Choroid plexus epithelial cell (primary cell): ENCODE results near the gene ACAN.
A peak's percentile ranks its signal among the peaks of the same experiment; 100 is the strongest.

ENCODE experiments used
- DNase-seq: peaks from one replicate; pipeline ENCODE4 v3.0.0-alpha.2; 2010; ENCODE audit warnings: low read depth
- H3K4me3 ChIP-seq: 2 replicates; pipeline ENCODE4 v1.5.1; 2011; ENCODE audit warnings: low read depth, mild to moderate bottlenecking, control low read depth, low read length, moderate library complexity
- TF ChIP-seq, protein P1 (sequence below): conservative IDR thresholded peaks from 2 replicates; pipeline ENCODE4 v1.5.1; 2011; ENCODE audit warnings: low read depth, mild to moderate bottlenecking, control low read depth, inconsistent platforms, low read length, moderate library complexity

The ACAN gene

DNA sequence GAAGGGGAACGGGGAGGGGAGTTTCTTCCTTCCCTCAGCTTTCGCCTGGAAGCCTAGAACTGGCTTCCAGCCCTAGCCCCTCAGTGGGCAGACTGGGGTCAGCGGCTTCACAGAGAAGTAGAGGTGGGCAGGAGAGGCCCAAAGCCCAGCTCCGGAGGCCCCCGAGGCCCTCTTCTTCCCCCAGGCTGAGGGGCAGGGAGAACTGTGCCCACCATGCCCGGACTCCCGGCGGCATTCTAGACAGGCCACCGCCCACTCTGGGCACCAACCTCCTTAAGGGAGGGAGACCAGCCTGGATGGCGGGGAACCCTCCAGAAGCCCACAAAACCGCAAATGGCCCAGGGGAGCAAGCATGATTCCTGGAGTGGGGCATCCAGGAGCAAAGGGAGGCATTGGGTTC lies 74.2 kb downstream of the ACAN start:
- no peak for DNase-seq
- TF ChIP-seq, protein P1, sequence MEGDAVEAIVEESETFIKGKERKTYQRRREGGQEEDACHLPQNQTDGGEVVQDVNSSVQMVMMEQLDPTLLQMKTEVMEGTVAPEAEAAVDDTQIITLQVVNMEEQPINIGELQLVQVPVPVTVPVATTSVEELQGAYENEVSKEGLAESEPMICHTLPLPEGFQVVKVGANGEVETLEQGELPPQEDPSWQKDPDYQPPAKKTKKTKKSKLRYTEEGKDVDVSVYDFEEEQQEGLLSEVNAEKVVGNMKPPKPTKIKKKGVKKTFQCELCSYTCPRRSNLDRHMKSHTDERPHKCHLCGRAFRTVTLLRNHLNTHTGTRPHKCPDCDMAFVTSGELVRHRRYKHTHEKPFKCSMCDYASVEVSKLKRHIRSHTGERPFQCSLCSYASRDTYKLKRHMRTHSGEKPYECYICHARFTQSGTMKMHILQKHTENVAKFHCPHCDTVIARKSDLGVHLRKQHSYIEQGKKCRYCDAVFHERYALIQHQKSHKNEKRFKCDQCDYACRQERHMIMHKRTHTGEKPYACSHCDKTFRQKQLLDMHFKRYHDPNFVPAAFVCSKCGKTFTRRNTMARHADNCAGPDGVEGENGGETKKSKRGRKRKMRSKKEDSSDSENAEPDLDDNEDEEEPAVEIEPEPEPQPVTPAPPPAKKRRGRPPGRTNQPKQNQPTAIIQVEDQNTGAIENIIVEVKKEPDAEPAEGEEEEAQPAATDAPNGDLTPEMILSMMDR: no peak
- no peak overlapping the region for H3K4me3 ChIP-seq

DNA sequence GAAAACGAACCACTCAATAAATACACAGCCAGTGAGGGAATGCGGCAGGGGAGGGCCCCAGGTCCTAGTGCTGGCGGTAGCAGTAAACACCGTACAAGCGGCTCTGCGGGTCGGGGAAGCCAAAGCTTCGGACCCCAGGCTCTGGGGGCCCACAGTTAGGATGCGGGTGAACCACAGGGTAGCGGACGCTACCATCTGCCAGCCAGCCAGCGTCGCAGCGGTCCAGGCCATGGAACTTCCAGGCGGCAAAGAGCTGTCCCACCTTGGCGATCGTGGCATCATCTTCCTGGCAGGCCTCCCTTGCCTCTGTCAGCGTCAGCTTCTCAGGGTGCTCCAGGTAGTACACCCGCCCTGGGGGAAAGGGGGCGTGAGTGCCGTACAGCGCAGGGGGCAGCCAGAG lies 74.7 kb downstream of the ACAN start:
- H3K4me3 ChIP-seq: no peak overlapping the region
- DNase-seq: no peak
- TF ChIP-seq, protein P1: no peak

DNA sequence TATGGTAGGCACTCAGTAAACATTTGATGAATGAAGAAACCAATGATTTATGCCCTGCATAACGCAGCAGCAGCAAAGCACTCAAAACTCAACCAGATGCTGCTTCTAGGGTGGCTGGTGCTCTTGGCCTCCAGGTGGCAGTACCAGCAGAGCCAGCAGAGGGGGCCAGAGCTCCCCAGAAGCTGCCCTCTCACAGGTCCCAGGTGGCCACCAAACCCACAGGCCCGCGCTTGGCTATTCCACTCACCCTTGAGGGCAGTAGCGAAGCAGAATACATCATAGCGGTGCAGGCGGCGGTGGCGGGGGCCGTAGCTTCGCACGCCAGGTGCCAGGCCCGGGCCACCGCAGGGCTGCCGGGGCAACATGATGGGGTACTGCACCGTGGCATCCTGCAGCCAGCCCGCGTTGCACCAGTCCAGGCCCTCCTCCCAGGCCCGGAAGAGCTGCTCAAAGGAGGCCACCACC lies 75.5 kb downstream of the ACAN start:
- TF ChIP-seq, protein P1: peak; percentile 88

DNA sequence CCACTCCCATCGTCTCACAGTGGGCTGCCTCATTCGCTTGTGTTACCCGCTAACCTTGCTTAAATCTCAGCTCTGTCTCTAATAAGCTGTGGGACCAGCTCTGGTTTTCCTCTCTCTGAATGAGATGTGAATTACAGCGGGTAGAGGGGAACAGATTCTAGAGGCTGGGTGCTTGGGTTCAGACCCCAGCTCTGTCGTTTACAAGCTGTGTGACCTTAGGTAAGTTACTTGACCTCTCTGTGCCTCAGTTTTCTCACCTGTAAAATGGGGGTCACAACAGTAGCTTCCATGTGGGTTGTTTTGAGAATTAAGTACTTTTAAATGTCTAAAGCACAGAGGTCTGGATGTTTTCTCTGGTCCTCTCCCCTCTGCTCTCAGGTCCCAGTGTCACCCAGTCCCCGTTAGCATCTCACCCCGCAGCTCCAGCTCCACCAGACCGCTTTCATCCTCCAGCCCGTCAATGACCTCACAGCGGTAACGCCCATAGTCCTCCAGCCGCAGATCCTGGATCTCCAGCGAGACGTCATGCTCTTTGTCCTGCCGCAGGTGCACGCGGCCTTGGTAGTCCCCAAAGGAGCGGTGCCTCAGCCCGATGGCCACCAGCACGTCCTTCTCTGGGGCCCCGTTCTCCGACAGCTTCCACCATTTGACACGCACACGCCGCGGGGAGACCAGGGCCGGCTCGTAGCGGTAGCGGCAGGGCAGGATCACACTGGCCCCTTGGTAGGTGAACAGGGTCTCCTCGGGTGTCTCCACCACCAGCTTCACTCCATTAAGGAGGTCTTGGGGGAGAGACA lies 77.9 kb downstream of the ACAN start:
- no peak overlapping the region for H3K4me3 ChIP-seq
- TF ChIP-seq, protein P1: no peak
- no peak for DNase-seq

More for the DNA sequence above, 75.5 kb downstream of the ACAN start:
- no peak overlapping the region for H3K4me3 ChIP-seq
- DNase-seq: peak; percentile 66

DNA sequence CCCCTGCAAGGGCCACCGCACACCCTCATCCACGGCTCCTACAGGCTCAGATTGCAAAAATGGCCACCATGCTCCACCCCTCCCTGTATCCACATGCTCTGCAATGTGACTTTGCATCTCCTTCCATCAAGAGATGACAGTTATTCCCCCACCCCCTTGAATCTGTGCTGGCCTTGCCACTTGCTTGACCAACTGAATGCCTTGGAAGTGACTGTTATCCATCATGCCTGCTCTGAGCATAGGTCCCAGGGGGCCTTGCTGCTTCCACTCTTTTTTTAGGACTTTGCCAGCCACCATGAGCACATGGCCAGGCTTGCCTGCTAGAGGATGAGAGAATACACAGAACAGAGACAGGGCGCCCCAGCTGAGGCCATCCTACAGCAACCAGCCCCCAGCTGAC lies 78.5 kb downstream of the ACAN start:
- H3K4me3 ChIP-seq: no peak overlapping the region
- TF ChIP-seq, protein P1: no peak
- DNase-seq: no peak

DNA sequence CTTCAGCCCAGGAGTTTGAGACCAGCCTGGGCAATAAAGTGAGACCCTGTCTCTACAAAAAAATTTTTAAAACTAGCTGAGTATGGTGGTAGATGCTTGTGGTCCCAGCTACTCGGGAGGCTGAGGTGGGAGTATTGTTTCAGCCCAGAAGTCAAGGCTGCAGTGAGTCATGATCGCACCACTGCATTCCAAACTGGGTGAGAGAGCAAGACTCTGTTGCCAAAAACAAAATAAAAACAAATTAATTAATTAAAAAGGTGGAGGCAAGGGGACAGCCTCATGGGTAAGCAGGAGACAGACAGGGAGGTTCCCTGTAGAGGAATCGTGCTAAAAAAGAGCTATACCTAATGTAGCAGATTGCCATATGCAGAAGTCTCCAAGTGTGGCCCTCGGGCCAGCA lies 79.5 kb downstream of the ACAN start:
- TF ChIP-seq, protein P1: no peak
- H3K4me3 ChIP-seq: no peak overlapping the region
- peak; percentile 42 for DNase-seq

DNA sequence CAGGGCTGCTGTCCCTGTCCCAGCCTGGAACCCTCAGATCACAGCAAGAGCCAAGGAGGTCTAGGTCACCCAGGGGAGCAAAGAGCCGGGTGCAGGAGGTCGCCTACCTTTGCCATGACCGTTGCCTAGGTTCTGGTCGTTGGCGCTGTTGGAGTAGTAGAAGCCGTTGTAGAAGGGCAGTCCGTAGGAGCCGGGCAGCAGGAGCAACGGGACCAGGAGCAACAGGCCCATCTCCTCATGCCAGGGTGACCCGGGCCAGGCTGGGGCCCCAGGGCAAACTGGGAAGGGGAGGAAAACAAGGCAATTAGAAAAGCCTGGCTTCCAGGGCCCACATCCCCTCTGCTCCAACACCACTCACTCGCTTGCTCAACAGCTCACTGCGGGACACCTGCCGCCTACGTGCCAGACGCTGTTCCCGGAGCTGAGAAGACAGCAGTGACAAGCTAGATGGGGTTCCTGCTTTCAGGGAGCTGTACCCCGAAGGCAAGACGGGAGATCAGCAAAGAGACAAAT lies 83.9 kb downstream of the ACAN start:
- no peak for DNase-seq
- TF ChIP-seq, protein P1: no peak
- H3K4me3 ChIP-seq: no peak overlapping the region
